ENCODE measurements around the gene MAP6. TPM values are rescaled to one million over a fixed set of nuclear protein-coding genes. Genes with fewer than 3 reads are reported as not detected.
A peak's percentile ranks its signal among the peaks of the same experiment; 100 is the strongest.

Gene MAP6
- total and polyA plus RNA-seq, 2 experiments from 2014 or later, result 0.31 to 1.2 TPM

GRCh38 chr11:75539459-75540334, 129.1 kb downstream of the MAP6 start:
- H3K27me3 ChIP-seq (ENCODE audit: insufficient read depth), result no peaks in the 10 kb centered on the region
- ATAC-seq (no peak), DNase-seq (ENCODE audit: low spot score) (no peak)
- no peak overlapping the region for H3K27ac ChIP-seq (ENCODE audit: low read depth)
- H3K9me2 ChIP-seq (ENCODE audit: insufficient read depth), result no peaks in the 10 kb centered on the region
- peaks cover 10% of the 10 kb centered on the region for H3K27me3 Mint-ChIP-seq (ENCODE audit: insufficient read depth, low read depth, poor library complexity)
- no peaks in the 10 kb centered on the region for H3K4me1 ChIP-seq (ENCODE audit: insufficient read depth)
- H4K20me1 ChIP-seq (replicated peaks; ENCODE audit: insufficient read depth), result no peaks in the 10 kb centered on the region
- peaks cover 5% of the 10 kb centered on the region; the same call in 2 of the 3 replicates for H3K4me1 Mint-ChIP-seq
- H3F3A ChIP-seq (replicated peaks; ENCODE audit: low read depth), result no peaks in the 10 kb centered on the region
- no peaks in the 10 kb centered on the region for H3K9me3 Mint-ChIP-seq
- no peaks in the 10 kb centered on the region for H3K79me2 ChIP-seq (replicated peaks; ENCODE audit: insufficient read depth)
- H3K27ac Mint-ChIP-seq, result no peak overlapping the region
- TF ChIP-seq JUNB (IDR thresholded peaks at IDR 0.05; ENCODE audit: unreplicated experiment) (no peak), CREB1 (CRISPR knock-in tag; IDR thresholded peaks at IDR 0.05; ENCODE audit: low read depth) (no peak), EZH2 (IDR thresholded peaks at IDR 0.05; ENCODE audit: low read depth, unreplicated experiment) (no peak)
- no peaks in the 10 kb centered on the region for H3K36me3 ChIP-seq (ENCODE audit: insufficient read depth)
- no peak overlapping the region for H3K4me2 ChIP-seq
- H3K4me3 ChIP-seq, result no peak overlapping the region
- H3K36me3 Mint-ChIP-seq (ENCODE audit: low read depth), result no peaks in the 10 kb centered on the region
- H3K4me3 Mint-ChIP-seq, result no peak overlapping the region
- H2AFZ ChIP-seq, result peak overlapping the region; percentile 14; the same call in 1 of the 2 replicates

DNA sequence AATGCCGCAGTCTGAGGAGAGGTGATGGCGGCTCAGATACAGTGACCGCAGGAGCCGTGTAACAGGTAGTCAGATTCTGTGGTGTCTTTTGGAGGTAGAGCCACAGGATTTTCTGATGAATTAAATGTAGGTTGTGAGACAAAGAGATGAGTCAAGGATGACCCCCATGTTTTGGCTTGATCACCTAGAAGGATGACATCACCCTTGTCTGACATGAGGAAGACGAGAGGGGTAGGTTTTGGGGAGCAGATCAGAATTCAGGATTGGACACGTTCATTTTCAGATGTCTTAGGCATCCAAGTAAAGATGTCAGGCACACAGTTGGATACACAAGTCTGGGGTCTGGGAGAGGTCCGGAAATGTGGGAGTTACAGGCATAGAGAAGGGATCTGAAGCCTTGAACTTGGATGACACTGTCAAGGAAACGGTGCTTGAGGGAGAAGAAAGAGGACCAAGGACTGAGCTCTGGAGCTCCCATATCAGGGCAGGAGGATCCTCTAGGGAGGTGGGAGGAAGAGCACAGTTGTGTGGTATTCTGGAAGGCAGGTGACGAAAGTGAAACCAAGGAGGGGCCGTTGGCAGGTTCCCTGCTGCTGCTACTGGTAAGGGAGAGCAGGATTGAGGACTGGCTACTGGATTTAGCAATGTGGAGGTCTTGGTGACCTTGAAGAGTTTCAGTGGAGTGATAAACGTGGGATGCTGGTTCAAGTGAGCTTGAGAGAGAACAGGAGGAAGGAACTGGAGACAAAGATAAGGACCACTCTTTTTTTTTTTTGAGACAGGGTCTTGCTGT, 130.5 kb downstream of the MAP6 start:
- H3K27ac Mint-ChIP-seq, result no peak overlapping the region
- Histone ChIP-seq H3F3A (replicated peaks; ENCODE audit: low read depth) (no peaks in the 10 kb centered on the region), H3K27me3 (ENCODE audit: insufficient read depth) (no peaks in the 10 kb centered on the region), H3K4me1 (ENCODE audit: insufficient read depth) (no peaks in the 10 kb centered on the region), H3K27ac (ENCODE audit: low read depth) (no peak overlapping the region), H3K9me2 (ENCODE audit: insufficient read depth) (no peaks in the 10 kb centered on the region), H3K79me2 (replicated peaks; ENCODE audit: insufficient read depth) (no peaks in the 10 kb centered on the region), H3K4me2 (no peak overlapping the region), H2AFZ (no peak overlapping the region), H3K4me3 (no peak overlapping the region), H4K20me1 (replicated peaks; ENCODE audit: insufficient read depth) (no peaks in the 10 kb centered on the region), H3K36me3 (ENCODE audit: insufficient read depth) (no peaks in the 10 kb centered on the region)
- no peak for ATAC-seq
- no peaks in the 10 kb centered on the region for H3K36me3 Mint-ChIP-seq (ENCODE audit: low read depth)
- no peak for DNase-seq (ENCODE audit: low spot score)
- H3K4me3 Mint-ChIP-seq, result no peak overlapping the region
- H3K4me1 Mint-ChIP-seq, result peaks cover 5% of the 10 kb centered on the region; the same call in 2 of the 3 replicates
- peaks cover 8% of the 10 kb centered on the region for H3K27me3 Mint-ChIP-seq (ENCODE audit: insufficient read depth, low read depth, poor library complexity)
- no peaks in the 10 kb centered on the region for H3K9me3 Mint-ChIP-seq
- TF ChIP-seq ZNF114 (CRISPR knock-in tag; IDR thresholded peaks at IDR 0.05), result no peak
- no peak for TF ChIP-seq REST (IDR thresholded peaks at IDR 0.05; ENCODE audit: unreplicated experiment)
- no peak for TF ChIP-seq POLR2AphosphoS5 (IDR thresholded peaks at IDR 0.05; ENCODE audit: low read depth)
- TF ChIP-seq EZH2 (IDR thresholded peaks at IDR 0.05; ENCODE audit: low read depth, unreplicated experiment), result no peak
- TF ChIP-seq, protein P1, sequence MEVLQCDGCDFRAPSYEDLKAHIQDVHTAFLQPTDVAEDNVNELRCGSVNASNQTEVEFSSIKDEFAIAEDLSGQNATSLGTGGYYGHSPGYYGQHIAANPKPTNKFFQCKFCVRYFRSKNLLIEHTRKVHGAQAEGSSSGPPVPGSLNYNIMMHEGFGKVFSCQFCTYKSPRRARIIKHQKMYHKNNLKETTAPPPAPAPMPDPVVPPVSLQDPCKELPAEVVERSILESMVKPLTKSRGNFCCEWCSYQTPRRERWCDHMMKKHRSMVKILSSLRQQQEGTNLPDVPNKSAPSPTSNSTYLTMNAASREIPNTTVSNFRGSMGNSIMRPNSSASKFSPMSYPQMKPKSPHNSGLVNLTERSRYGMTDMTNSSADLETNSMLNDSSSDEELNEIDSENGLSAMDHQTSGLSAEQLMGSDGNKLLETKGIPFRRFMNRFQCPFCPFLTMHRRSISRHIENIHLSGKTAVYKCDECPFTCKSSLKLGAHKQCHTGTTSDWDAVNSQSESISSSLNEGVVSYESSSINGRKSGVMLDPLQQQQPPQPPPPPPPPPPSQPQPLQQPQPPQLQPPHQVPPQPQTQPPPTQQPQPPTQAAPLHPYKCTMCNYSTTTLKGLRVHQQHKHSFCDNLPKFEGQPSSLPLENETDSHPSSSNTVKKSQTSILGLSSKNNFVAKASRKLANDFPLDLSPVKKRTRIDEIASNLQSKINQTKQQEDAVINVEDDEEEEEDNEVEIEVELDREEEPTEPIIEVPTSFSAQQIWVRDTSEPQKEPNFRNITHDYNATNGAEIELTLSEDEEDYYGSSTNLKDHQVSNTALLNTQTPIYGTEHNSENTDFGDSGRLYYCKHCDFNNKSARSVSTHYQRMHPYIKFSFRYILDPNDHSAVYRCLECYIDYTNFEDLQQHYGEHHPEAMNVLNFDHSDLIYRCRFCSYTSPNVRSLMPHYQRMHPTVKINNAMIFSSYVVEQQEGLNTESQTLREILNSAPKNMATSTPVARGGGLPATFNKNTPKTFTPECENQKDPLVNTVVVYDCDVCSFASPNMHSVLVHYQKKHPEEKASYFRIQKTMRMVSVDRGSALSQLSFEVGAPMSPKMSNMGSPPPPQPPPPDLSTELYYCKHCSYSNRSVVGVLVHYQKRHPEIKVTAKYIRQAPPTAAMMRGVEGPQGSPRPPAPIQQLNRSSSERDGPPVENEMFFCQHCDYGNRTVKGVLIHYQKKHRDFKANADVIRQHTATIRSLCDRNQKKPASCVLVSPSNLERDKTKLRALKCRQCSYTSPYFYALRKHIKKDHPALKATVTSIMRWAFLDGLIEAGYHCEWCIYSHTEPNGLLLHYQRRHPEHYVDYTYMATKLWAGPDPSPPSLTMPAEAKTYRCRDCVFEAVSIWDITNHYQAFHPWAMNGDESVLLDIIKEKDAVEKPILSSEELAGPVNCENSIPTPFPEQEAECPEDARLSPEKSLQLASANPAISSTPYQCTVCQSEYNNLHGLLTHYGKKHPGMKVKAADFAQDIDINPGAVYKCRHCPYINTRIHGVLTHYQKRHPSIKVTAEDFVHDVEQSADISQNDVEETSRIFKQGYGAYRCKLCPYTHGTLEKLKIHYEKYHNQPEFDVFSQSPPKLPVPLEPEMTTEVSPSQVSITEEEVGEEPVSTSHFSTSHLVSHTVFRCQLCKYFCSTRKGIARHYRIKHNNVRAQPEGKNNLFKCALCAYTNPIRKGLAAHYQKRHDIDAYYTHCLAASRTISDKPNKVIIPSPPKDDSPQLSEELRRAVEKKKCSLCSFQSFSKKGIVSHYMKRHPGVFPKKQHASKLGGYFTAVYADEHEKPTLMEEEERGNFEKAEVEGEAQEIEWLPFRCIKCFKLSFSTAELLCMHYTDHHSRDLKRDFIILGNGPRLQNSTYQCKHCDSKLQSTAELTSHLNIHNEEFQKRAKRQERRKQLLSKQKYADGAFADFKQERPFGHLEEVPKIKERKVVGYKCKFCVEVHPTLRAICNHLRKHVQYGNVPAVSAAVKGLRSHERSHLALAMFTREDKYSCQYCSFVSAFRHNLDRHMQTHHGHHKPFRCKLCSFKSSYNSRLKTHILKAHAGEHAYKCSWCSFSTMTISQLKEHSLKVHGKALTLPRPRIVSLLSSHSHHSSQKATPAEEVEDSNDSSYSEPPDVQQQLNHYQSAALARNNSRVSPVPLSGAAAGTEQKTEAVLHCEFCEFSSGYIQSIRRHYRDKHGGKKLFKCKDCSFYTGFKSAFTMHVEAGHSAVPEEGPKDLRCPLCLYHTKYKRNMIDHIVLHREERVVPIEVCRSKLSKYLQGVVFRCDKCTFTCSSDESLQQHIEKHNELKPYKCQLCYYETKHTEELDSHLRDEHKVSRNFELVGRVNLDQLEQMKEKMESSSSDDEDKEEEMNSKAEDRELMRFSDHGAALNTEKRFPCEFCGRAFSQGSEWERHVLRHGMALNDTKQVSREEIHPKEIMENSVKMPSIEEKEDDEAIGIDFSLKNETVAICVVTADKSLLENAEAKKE (CRISPR knock-in tag; IDR thresholded peaks at IDR 0.05), result no peak
- no peak for TF ChIP-seq NANOG (IDR thresholded peaks at IDR 0.05; ENCODE audit: borderline replicate concordance)
